ENCODE data around the gene PRDM5.

Gene PRDM5

GRCh38 chr4:120736312-120736711, 186.2 kb downstream of the PRDM5 start:
- DNase-seq, result no peak

- no peak for DNase-seq
Measured at GRCh38 chr4:120733968-120734367, 188.6 kb downstream of the PRDM5 start.

GRCh38 chr4:120733054-120733453, 189.5 kb downstream of the PRDM5 start:
- DNase-seq, result no peak

- DNase-seq, result no peak
Measured at GRCh38 chr4:120731561-120731960, 191.0 kb downstream of the PRDM5 start.

- DNase-seq, result no peak
Measured at GRCh38 chr4:120730777-120731320, 191.7 kb downstream of the PRDM5 start.

GRCh38 chr4:120728892-120729675, 193.4 kb downstream of the PRDM5 start:
- no peak for DNase-seq

GRCh38 chr4:120725639-120726580, 196.6 kb downstream of the PRDM5 start:
- no peak for DNase-seq

GRCh38 chr4:120724656-120725055, 197.9 kb downstream of the PRDM5 start:
- no peak for DNase-seq

GRCh38 chr4:120723986-120724385, 198.5 kb downstream of the PRDM5 start:
- no peak for DNase-seq

GRCh38 chr4:120723105-120723504, 199.4 kb downstream of the PRDM5 start:
- no peak for DNase-seq

- no peak for DNase-seq
Measured at GRCh38 chr4:120722655-120723054, 199.9 kb downstream of the PRDM5 start.

- no peak for DNase-seq
Measured at GRCh38 chr4:120720354-120720934, 202.1 kb downstream of the PRDM5 start.

GRCh38 chr4:120718979-120719566, 203.5 kb downstream of the PRDM5 start:
- no peak for DNase-seq

GRCh38 chr4:120716346-120716745, 206.2 kb downstream of the PRDM5 start:
- no peak for DNase-seq

- DNase-seq, result no peak
Measured at GRCh38 chr4:120714417-120715010, 208.0 kb downstream of the PRDM5 start.

GRCh38 chr4:120709991-120710390, 212.5 kb downstream of the PRDM5 start:
- no peak for DNase-seq

- DNase-seq, result no peak
Measured at GRCh38 chr4:120704538-120704937, 218.0 kb downstream of the PRDM5 start.

- no peak for DNase-seq
Measured at GRCh38 chr4:120703908-120704307, 218.6 kb downstream of the PRDM5 start.

- no peak for DNase-seq
Measured at GRCh38 chr4:120699354-120699753, 223.2 kb downstream of the PRDM5 start.

GRCh38 chr4:120694973-120695372, 227.6 kb downstream of the PRDM5 start:
- DNase-seq, result no peak

GRCh38 chr4:120693816-120694215, 228.7 kb downstream of the PRDM5 start:
- no peak for DNase-seq

- DNase-seq, result no peak
Measured at GRCh38 chr4:120692964-120693363, 229.6 kb downstream of the PRDM5 start.
